NCI-H2227 (cell line): ENCODE results near the gene C10orf105.
A peak's percentile ranks its signal among the peaks of the same experiment; 100 is the strongest.

Experiments
- DNase-seq: peaks from one replicate; lab custom pipeline; 2025; ENCODE audit not compliant: unreplicated experiment; lab: John Stamatoyannopoulos, UW

C10orf105 gene

DNA sequence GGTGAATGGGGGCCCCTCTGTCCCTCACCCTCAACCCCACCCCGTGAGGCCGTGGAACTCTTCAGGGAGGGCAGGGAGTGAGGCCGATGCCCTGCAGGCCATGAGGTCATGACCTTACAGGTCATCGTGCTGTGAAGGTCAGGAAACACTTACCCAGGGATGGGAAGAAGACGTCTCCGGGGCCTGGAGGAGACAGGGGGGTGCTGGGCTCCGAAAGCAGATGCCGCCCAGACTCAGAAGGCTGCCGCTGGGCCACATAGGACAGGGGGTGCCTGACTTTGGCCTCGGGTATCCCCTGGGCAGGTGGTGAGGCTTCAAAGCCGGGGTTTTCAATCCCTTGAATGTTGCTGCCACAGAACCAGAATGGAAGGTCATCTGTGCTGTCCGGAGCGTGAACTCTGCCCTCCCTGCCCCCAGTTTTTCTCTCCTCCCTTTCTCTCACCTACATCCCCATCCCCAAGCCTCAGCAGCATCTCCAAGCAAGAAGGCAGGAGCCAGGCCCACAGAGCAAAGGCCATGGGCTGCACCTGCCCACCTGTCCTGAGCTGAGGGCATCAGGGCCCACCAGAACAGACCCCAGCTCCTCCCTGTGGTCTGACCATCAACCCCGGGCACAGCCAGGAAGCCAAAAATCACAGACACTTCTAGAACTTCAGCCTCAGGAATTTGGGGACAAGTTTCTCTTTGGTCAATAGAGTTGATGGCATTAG lies 32.1 kb upstream of the C10orf105 start:
- no peak for DNase-seq

DNA sequence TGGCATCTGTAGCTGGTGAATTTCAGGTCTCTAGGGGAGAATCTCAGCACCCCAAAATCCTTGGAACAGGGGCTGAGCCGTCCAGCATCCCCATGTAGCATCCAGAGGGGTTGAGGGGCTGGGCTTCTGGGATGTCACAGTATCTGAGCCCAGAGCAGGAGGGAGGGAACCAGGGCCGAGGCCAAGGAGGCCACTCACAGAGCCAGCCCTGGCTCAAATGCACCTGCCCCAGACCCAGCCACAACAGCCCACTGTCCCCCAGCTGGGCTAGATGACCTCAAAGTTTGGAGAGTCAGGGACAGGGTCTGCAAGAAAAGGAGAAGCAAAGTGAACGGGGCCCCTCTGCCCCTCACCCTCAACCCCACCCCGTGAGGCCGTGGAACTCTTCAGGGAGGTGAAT lies 31.4 kb upstream of the C10orf105 start:
- DNase-seq: no peak

DNA sequence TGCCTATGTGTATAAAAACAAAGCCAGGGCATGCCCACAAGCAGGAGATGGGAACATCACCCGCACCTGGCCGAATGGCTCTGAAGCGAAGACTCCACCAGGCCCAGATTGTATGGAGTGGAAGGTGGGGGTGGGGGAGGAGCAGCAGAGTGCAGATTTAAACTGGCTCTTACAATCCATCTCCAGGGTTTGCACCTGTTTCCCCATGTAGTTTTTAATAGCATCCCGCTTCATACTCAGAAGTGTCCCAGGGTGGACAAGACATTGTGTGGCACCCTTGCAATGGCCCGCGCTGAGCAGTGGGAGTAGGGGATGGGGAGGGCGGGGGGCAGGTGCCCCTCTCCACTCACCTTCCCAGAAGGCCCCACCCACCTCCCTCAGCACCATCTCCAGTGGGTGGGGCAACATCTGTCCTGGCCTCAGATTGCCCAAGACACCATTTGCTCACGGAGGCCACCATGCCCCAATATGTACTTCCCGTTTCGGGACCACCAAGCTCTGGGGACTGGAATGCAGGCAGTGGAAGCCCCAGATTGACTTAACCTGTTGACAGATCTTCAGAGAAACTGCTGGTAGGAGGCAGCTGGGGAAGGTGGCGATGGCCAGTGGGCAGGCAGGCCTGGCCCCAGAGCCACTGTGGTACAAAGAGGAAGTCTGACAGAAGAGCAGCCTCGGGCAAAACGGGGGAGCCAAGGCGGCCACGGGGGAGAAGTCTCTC lies 30.7 kb upstream of the C10orf105 start:
- no peak for DNase-seq

DNA sequence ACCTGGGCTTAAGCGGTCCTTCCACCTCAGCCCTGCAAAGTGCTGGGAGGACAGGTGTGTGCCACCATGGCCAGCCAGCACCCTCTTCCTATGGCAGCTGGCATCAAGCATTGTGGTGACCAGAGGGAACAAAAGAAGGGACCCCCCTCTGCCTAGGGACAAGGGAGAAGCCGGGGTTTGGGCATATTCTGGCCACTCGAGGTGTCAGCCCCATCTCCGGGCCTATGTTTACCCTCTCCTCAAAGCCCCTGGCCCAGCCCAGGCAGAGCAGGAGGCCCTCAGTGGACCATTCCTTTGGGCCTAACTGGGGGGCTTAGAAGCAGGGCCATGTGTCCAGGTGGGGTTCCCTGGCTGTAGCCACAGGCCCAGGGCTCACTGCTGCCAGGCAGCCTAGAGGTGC lies 29.8 kb upstream of the C10orf105 start:
- DNase-seq: no peak

DNA sequence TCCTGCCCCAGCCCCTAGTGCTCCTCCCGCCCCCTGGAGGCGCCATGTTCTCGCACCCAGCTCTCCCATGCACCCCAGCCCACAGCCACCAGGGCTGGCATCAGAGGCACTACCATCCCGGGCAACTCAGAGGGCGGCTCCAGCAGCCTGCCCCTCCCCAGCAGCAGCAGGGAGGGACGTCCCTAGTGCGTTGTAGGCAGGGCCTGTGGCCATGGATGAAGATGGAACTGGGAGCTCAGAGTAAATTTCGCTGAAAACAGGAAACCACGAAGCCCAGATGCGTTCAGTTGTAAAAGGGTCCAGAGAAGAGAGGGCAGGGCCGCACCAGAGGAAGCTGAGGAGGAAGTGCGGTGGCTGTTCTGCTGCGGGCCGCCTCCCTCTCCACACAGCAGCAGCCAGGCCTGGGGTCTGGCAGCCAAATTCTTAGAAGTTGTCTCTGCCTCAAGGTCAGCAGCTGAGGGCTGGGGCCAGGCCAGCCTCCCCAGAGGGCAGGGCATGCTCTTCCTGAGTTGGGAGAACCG lies 29.2 kb upstream of the C10orf105 start:
- DNase-seq: no peak

- no peak for DNase-seq
Observed at GRCh38 chr10:71747551-71748523, 28.3 kb upstream of the C10orf105 start.

DNA sequence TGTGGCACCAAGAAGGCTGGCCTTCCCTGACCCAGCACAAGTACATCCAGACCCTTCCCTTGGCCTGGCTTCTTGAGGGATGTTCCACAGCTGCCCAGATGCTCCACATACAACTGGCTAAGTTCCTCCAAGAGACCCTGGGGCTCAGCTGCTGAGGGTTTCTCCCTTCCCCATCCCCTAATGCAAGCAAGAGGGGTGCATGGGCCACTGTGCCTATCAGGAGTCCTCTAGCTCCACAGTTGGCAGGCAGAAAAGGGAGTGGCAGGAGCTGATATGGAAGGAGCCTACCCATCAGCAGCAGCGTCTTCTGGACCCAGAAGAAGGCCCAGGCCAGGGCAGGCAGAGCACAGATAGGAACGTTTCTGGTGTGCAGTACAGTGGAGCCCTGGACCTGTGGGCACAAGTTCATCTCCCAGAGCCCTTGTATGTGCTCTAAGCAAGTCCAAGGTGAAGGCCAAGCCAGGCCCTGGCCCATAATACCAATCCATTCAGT lies 27.5 kb upstream of the C10orf105 start:
- no peak for DNase-seq

DNA sequence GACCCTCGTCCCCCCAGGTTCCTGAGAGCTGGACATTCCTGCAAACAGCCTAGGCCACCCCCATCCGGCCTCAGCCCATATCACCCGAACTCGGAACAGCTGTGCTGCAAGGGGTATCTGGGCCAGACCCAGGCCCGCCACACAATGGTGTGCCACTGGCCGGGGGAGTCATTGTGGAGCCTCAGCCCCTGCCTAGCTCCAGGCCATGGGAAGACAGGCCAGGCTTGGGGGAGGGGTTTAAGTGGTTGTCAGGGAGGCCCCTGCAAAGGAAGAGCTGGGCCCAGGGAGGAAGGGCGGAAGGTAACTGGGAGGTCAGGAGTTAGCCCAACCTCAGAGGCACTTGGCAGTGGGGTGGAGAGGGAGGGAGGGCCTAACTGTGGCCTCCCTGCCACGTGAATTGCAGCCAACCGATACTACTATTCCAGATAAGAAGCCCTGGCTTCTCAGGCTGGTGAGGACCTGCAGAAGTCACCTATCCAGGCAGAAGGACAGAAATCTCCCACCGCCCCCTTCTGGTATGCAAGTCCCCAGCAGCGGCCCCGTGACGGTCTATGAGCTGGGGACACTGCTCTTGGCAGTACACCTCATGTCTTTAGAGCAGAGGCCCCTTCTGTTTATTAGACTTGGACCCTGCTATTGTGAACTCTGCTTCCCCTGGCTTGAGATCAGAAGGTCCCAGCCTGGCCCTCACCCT lies 26.9 kb upstream of the C10orf105 start:
- DNase-seq: no peak

GRCh38 chr10:71745664-71746250 lies 26.2 kb upstream of the C10orf105 start:
- no peak for DNase-seq

DNA sequence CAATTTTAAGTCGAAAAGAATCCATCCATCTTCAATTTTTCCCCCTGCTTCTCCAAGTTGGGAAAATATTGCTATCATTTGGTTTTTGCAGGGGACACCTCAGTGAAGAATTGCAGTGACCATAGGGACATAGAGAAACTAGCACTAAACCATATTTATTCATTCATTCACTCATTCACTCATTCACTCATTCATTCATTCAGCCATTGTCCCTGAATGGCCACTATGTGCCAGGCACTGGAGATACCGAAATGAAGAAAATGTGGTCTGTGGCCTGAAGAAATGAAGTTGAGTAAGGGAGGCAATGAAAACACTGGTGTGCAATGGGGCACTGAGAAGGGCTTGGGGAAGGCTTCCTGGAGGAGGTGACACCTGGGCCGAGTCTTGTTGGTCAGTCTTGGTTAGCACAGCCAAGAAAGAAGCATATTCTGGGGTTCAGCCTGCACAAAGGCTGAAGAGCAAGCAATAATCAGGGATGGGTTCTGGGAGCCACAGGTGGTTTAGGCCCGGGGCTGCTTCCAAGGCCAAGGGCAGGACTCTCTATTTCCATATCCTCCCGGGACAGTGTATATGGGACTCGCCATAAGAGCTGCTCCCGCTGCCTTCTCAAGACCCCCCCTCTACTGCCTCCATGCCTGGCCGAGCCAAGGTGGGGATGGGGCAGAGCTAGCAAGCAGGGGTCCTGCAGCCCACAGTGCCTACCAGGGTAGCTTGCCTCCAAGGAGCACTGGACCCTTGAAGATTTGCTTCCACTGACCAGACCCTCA lies 25.5 kb upstream of the C10orf105 start:
- DNase-seq: no peak

GRCh38 chr10:71743866-71744265 lies 24.3 kb upstream of the C10orf105 start:
- no peak for DNase-seq

DNA sequence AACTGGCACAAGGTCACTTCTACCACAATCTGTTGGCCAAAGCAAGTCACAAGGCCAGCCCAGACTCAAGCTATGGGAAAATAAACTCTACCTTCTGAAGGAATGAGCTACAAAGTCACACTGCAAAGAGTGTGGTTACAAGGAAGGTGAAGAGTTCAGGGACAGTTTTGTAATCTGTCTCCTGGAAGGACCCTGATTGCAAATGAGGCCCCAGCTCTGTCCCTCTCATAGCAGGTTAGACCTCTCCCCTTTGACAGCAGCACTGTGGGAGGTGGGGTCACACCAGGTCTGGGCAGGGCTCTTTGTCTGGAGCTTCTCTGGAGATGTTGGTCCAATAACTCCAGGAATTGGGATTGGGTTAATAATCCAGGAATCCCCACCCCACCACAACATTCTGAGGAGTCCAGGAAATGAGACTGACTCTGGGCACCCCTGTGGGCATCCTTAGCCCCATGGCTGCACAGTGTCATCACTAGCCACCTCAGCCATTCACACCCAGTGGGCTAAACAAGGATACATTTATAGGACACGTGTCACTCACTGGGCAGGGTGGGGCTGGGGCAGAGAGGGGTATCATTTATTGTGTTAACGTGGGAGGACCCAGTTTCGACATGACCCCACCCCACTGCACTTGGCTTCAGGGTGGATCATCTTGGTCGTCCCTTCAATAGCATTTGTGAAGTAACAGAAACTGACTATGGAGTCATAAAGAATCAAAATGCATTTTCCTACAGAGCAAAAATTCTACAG lies 23.7 kb upstream of the C10orf105 start:
- DNase-seq: no peak

DNA sequence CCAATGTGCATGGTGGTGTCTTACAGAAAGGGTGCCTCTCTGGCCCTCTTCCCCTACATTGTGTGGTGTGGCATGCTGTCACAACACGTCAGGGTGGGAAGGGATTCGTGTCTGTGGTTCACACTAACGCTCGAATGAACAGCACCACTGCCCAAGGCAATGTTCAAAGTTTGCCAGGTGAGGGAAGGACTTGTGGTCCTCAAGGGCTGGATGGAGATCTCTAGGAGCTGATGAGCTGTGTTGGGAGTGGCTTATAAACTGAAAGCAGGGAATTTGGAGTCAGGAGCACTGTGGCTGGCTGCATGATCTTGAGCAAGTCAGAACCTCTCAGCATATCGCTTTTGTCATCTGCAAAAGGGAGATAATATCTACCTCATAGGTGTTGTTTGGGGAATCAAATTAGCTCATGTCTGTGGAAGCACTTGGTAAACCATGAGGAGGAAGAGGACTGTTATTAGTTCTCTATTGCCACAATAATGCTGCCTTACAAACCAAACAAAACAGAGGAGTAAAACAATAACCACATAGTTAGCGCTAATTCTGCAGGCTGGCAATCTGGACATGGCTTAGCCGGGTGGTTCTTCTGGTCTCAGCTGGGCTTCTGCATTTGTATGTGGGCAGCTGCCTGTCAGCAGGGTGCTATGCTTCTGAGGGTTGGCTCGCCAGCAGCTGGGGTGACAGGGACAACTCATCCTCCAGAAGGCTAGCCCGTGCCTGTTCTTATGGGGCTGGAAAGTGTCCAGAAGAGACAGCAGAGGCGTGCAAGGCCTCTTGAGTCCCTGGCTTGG lies 22.9 kb upstream of the C10orf105 start:
- no peak for DNase-seq

DNA sequence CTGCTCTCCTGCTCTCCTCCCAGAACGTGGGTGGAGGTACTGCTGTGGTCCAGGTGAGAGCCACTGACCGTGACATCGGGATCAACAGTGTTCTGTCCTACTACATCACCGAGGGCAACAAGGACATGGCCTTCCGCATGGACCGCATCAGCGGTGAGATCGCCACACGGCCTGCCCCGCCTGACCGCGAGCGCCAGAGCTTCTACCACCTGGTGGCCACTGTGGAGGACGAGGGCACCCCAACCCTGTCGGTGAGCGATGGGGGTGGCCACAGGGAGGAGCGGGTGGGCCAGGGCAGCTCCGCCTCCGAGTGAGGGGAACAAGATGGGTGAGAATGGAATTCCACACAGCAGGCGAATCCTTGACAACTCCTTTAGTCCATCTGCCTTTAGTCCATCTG lies 22.1 kb upstream of the C10orf105 start:
- no peak for DNase-seq

DNA sequence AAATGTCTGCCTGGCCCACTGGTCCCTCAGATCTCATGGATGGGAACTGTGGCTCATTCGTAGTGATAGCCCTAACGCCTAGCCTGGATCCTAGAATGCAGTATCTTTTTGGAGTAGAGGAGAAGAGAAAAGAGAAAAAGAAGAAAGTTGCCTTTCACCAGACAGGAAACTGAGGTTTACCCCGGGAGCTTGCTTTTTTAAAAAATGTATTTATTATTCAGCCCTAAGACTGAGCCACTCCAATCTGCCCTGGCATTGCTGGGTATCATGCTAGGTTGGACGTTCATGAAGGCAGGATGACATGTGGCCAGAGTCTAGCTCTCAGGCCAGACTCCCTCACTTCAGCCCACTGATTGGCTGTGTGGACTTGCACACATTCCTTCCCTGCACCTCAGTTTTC lies 21.5 kb upstream of the C10orf105 start:
- DNase-seq: no peak

DNA sequence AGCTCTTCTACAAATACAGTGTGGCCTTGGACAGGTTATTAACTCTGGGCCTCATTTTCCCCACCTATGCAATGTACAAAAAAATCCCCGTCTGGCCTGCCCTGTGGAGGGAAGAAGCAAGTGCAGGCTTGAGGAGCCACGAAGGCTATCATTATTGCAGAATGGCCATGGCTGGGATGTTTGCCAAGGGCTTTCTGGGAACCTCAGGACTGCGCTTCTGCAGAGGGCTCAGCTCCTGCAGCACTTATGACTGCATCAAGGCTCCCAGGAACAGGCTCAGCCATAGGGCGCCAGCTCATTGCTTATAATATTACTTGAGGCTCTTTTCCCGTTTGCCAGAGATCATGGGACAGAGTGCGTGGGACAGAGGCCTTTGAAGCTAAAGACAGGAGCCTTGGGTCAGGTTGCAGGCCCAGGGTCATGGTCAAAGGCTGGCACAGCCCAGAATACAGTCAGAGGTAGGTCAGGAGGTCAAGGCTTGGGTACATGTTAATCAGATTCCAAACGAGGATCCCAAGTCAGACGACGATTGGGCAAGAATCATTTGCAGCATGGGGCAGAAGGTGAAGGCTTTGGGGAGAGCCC lies 20.6 kb upstream of the C10orf105 start:
- DNase-seq: peak; percentile 65

GRCh38 chr10:71739358-71739900 lies 19.9 kb upstream of the C10orf105 start:
- DNase-seq: no peak
